GDM1 (cell line): ENCODE measurements around the gene RNF133.

ENCODE experiments used
- DNase-seq: peaks from one replicate; lab custom pipeline; 2025; lab: John Stamatoyannopoulos, UW

The RNF133 gene, protein sequence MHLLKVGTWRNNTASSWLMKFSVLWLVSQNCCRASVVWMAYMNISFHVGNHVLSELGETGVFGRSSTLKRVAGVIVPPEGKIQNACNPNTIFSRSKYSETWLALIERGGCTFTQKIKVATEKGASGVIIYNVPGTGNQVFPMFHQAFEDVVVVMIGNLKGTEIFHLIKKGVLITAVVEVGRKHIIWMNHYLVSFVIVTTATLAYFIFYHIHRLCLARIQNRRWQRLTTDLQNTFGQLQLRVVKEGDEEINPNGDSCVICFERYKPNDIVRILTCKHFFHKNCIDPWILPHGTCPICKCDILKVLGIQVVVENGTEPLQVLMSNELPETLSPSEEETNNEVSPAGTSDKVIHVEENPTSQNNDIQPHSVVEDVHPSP

DNA sequence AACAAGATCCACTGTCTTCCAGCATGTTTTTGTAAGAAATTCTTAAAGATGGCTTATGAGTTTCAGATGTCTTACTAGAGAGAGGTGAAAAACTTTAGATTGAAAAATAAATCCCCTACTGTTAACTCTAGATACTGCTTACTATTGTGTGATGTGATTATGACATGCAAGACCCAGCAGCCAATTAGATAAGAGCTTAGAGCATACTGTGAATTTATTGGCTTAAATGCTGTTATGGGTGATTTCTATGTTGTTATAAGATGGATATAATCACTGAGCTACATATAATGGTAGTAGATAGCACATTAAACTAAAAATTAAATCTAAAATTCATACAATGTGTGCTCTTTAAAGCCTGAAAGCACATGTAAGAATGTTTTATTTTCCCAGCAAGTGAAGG, at the start of gene RNF133:
TSS of gene RNF133 (minus strand) at position 101 of the 400 bp plus-strand sequence. CDS start 199 bp downstream, outside the sequence.
- no peak for DNase-seq

DNA sequence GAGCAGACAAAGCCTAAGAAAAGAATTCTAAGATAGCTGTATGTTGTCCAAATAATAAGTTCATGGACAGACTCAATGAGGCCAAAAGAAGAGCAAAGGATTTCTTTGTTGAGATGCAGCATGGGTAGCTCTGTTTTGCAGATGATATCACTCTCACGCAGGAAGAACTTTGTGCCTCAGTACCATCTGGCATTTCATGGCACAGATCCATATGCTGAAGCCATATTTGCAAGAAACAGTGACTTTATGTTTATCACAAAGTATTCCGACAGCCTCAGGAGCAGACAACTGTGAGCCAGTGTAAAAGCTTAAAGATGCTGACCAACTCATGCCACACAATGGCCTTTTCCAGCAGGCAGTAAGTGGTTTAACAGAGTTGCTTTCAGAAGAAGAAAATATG, 49.3 kb upstream of the RNF133 start:
- no peak for DNase-seq

DNA sequence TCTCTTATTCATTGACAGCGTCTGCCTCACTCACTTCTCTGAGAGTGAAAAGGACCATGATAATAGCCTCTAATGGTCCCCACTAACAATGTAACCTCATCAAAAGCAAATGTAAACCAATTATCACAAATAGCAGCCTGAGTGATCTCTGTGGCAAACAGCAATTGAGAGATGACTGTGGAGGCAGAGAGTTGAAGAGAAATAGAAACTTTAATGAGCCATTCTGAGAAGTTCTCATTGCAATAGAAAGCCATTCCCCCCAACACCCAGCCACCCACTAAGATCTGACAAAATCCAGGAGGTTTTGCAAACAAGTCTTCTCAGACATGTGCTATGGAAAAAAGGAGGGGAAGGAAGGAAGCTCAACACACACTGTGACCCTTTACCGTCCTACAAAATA, 48.0 kb upstream of the RNF133 start:
- DNase-seq: no peak

DNA sequence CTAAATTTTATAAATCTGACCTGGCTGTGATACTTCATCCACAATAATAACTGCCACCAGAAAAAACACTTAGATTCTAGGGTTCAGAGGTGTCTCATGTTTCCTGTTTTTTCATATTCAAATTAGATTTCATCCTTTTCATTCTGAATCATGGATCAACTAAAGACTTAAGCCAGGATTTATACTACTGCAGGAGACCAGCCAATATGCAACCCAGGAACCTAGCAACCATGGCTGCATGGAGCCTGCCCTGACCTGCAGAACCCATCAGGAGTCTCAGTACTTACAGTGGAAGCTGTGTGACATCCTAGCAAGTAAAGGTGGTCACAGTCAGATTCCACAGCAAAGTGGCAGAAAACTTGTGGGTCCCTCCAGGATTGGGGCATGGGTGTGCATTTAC, 44.3 kb upstream of the RNF133 start:
- DNase-seq: no peak

DNA sequence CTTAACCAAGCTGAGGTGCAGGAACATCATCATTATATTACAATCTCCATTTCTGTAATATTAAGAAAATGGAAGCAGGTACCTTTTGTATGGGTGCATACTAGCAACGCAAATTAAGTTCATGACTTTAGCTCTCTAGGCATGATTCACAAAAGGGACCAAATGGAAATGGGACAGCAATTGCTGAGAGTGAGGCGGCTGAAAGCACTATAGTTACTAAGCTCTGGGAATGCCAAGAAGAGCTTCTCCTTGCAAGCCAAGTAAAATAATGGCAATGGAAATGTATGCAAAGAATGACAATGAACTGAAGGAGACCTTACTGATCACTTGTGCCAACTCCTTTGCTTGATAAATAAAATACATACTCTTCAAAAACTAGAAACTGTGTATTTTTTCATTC, 40.0 kb upstream of the RNF133 start:
- no peak for DNase-seq

DNA sequence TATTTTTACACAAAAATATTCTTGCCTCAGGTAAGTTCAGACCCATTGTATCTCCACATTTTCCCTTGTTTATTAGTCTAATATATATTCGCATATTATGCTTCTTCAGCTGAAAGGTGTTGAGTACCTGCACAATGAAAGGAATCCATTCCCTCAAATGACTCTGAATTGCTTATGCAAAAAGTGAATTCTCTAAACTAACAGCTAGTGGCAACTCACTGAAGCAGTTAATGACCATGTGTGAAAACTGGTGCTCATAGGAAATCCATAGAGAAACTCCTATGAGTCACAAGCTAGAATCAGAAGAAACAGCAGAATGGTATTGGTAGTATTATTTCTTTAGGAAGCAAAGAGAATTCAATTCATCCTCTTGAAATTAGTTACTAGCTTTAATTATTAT, 37.3 kb upstream of the RNF133 start:
- DNase-seq: no peak

DNA sequence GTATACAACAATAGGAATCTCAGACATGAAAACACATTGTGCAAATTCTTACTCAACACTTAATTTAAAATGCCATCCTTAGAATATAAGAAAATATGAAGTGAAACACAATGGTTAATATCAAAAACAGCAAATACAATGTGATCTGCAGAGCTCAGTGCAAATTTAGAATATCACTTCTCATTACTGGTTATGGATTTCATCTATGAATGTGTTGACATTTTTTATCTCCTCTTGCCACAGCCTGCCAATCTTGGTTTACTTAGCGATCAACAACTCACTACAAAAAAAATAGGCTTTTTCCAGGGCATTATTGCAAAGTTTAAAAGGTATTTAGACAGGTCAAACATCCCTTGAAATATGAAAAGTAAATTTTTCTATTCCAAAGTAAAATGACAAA, 28.8 kb upstream of the RNF133 start:
- no peak for DNase-seq

DNA sequence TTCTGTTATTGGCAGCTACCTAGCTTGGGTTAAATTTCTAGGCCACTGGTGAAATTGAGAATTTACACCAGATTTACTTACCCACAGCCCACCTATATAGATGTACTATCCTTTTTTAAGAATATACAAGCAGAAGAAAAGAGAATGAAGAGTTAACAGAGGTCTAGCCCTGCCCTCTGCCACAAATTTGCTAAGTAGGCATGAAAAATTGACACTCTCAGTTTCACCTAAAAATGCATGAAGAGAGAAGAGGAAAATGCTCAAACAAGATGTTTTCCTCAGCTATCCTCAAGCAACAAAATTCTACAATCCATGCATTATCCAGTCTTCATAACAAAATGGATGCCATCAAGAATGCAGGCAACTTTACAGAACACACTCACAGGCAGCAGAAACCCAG, 28.4 kb upstream of the RNF133 start:
- DNase-seq: no peak

DNA sequence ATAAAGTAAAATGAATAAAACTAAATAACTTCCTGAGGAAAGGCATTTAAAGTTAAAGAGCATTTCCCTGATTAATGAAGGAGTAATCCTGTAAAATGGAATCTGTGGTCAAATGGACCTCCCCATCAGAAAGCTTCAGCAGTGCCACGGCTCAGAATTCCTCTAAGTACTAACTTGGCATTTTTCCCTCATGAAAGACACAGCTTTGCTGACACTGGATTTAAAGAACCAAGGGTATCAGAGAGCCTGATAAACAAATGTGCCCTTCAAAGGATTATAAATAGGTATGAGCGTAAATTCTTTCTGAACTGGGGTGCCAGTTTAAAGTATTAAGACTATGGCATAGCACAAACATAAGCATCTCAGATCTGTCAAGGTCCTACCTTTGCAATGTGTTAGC, 28.0 kb upstream of the RNF133 start:
- no peak for DNase-seq

DNA sequence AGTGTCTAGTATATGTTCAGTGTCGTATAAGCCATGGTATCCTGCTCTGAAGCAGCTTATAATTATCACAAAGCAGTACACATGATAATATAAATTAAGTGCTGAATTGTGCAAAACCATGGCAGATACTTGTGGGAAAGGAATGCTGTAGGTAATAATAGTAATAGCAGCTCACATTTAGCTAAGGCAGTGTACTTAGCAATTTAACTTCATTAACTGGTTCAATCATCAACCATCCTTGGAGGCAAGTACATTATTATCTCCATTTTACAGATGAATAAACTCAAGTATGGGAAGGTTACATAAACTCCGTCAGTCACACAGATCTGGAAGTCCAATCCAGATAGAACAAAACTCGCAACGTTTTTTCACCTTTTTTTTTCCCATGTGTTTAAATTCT, 25.4 kb upstream of the RNF133 start:
- no peak for DNase-seq

DNA sequence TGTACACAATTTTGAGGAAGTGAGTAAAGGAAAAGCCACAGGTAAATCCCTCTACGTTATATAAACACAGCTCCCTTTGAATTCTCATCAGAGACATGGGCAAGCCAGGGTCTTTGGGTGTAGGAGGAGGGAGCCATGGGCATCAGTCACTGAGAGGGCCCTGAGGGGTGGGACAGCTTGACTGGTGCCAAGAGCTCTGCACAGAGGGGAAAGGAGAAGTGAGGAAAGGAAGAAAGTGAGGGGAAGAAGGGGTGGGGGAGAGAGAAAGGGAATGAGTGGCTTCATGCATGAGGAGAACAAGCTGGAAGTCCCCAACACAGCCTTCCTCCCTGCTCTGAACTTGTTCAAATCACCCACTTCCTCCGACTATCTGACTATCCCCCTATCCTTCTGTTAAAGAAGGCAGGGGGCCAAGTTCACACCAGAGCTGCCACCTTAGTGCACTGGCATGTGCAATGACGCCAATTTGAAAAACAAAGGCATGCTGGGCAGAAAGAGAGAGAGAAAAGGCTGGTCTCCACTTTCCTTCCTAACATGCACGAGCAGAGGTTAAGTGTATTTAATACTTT, 20.2 kb upstream of the RNF133 start:
- no peak for DNase-seq

DNA sequence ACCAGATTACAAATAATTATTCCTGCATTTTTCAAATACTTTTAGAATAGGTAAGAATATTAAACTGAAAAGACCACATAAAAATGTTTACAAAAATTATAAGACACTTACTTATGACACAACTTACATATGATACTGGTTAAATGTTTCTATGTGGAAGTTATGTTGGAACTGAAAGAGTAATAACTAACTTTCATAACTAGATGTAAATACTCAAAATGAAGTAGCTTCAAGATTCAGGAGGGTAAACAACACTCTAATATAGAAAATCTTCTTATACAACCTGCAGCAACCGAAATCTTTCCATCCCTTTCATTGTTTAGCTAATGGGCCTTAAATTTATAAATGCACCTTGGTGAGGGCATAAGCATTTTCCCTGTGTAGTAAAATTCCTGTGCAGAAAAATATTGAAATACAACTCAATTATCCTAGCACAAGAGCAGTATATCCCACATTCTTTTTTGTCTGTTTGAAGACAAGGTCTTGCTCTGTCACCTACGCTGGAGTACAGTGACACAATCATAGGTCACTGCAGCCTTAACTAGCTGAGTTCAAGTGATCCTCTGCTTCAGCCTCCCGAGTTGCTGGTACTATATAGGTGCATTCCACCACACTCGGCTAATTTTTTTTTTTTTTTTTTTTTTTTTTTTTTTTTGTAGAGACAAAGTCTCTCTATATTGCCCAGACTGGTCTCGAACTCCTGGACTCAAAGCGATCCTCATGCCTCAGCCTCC, 18.6 kb upstream of the RNF133 start:
- DNase-seq: no peak

DNA sequence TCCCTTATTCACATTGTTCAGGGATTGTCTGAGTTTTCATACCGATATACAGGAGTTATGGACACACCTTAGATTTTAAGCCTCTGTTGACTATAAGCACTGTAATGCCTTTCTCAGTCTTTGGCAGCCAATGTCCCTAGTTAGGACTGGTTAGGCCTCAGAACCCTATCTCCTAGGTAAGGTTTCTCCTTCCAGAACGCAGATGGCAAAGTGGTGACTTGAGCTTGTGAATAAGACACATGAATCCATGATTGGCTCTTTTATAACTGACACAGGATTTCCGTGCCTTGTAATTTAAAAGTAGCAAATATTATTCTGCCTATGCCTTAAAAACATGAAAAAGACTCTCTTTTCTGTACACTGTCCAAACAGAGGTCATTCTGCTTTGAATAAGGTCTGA, 16.3 kb upstream of the RNF133 start:
- DNase-seq: no peak

DNA sequence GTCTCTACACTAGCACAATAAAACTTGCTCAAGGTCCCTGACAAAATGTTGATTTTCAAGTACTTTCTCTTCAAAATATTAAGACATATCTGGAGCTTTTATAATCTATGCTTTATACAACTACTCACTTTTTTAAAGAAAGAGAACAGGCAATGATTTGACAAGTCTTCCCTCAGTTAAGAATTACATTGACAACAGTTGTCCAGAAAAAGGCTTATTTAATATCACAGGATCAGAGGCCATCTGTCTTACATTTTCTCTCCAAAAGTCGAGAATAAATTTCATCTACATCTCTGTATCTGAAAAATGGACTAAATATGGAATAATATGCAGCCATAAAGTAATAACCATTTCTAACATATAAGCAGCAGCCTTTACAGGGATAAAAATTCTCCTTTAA, 12.0 kb upstream of the RNF133 start:
- DNase-seq: no peak

DNA sequence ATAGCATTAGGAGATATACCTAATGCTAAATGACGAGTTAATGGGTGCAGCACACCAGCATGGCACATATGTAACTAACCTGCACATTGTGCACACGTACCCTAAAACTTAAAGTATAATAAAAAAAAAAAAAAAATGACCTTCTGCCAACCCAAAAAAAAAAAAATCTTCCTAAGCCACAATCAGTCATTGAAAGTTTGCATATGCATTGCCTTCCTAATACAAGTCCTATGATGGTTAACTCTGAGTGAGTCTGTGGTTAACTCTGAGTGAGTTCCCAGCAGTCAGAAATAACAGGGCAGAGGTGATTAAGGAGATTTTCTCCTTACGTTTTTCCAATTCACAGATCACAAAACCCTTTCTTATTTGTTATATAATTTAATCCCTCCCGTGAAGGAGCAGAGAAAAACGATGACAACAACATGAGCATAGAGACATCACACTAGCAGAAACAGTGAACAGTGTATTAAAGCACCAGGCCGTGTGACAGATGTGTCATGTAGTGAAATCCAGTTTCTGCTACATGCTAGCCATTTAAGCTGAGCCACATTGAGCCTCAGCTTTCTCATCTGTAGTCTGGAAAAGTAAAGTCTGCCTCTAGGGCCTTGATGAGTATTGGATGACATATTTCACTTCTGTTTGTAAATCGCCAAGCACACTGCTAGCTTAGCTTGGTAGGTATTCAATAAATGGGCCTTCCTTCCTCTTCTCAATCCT, 11.2 kb upstream of the RNF133 start:
- no peak for DNase-seq

DNA sequence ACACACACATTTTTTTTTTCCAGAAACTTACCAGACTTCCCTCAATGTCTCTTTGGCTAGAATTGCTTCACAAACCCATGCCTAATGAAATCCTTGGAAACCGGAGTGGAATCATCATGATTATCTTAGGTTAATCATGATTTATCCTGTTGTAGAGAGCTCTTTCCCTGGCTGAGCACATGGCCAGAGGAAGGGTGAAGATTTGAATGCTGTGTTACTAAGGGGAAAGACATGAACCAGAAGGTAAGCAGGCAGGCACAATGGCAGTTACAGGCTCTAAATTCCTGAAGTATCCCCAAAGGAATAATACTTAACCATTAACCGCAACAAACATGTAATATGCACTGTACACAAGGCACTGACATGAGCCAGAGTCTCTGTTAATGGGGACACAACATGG, 7.9 kb upstream of the RNF133 start:
- no peak for DNase-seq

DNA sequence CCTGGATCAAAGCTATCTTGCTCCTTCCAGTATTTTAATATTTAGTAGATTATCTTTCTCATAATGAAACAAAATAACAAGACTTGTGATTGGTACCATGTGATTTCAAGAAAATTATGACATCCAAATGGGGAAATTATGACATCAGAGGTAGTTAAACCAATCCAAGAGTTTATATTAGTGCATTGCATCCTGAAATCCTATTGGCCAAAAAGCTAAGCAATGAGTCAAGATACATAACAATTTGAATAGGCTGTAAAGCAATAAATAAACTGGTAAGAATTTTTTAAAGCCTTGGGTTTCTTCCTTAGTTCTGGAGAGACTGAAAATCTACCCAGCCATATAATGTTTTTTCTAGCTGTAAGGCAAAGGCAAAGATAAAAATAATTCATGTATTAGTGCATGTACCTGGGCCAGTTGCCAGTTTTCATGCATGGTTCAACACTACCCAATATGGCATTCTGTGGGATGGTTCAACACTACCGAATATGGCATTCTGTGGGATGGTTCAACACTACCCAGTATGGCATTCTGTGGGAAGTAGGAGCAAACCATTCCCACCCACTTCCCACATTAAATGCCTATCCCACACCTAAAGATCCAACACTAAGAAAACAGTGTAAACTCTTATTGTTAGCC, 4.1 kb upstream of the RNF133 start, which contains the start of gene RNF148:
TSS of gene RNF148 (minus strand) at position 51 of the 639 bp plus-strand sequence. CDS start 172 bp downstream, outside the sequence.
- DNase-seq: no peak

DNA sequence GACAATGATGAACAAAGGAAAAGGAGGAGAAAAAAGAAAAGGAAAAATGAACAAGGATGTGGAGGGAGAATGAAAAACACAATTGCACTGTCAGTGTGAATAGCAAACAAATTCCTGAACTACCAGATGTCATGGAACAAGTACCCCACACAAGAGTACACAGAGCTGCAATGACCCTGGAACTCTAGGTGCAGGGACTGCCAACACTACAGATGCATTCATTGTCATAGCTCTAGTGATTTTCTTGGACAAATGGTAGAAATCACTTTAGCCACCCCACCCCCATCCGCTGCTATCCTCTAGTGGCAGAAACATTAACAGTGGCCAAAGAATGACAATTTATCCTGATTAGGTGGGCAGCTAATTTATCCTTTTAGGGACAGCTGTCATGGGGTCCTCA, 3.1 kb downstream of the RNF133 start:
- DNase-seq: no peak

DNA sequence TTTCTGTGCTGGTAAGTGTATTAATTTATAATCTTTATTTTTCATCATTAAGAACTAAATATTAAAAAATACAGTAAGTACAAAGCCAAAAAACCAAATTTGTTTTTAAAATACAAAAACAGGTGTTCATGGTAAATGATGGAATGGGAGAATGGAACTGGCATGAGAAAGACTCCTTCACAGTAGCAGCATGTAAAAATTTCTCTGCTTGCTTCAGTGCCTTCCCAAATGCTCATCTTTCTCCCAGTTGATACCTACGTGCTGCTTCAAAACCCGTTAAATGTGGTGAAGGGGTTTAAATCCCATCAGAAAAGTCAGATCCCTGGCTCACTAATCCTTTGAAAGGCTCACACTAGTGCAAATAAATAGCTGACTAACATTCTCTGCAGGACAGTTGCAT, 4.2 kb downstream of the RNF133 start:
- DNase-seq: no peak

DNA sequence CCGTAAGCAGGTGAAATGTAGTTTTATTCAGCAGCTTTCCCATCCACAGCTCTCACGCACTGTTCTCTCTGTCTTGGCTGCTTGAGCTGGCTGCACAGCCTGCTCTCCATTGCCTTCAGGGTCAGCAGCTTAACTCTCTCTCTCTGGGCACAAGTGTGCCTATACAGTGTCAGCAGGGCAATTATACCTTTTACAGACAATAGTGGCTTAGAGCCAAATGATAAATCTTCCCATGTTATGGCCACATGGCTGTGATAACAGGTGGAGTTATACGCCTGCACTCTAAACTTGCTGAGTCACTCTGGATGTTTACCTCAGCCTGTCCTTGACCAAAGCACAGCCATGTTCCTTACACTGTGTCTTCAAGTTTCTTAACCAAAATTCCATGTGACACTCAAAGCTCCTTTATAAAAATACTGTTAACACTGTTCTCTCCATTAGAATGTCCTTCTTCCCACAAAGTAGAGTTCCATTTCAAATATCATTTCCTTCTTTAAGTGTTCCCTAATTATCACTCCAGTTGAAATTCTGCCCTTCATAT, 6.1 kb downstream of the RNF133 start:
- no peak for DNase-seq

DNA sequence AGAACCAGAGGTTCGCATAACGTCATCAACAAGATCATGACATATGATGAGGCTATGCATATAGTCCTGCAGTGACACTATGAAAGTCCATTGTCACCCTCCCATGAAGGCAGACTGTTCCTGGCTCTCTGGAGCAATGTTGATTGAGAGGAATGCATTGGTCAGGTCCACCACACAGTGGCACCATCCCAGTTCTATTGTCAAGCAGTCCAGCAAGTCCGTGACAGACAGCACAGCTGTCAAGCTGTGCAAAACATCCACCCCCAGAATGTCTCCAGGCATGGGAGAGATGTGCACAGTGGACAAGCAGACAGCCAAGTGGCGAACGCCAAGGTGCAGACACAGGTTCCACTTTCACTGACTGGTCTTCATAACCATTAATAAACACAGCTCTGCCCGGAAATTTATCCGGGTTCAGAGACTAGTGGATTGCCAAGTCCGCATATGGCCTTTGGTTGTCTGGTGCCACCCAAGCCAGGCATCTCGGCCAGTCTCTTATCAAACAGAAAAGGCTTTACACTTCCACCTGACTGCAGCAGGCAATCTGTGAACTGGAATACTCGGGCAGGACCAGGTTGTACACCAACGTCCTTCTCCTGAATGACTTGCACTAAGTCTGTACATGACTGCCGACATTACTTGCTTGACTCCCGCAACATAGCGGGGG, 7.2 kb downstream of the RNF133 start:
- no peak for DNase-seq
